Measurements from ENCODE around the gene NELFB. TPM values are rescaled to one million over a fixed set of nuclear protein-coding genes. Genes with fewer than 3 reads are reported as not detected.

Gene NELFB
- total and polyA plus RNA-seq, 9 of the 15 experiments (the other 6 are each of a cell fraction or from before 2014, with no cell fraction given) = 0.24 to 84.0 (median 29.7) TPM

GRCh38 chr9:137250329-137251193 is 4.6 kb upstream of the NELFB start:
- H3K4me1 ChIP-seq (replicated peaks in 1 of 2; ENCODE audit: control insufficient read depth in 2 of 2, insufficient read depth in 2 of 2, low read length in 2 of 2) = peaks cover 7 to 73% of the 10 kb centered on the region in 2 experiments; a peak in 4 of 5 replicates
- no TSS peak for BruUV-seq (replicated peaks)
- no peak overlapping the region for H3K4me3 ChIP-seq
- no peaks in the 10 kb centered on the region for H3K9me1 ChIP-seq (ENCODE audit: control insufficient read depth, insufficient read depth, low read length)
- no peaks in the 10 kb centered on the region; the same call in 1 of the 2 replicates for H4K20me1 ChIP-seq (replicated peaks; ENCODE audit: control insufficient read depth, insufficient read depth, low read length)
- DNase-seq (ENCODE audit: extremely low read depth in 1 of 4, low spot score in 3 of 4) = no peak
- no peaks in the 10 kb centered on the region for H3K27me3 ChIP-seq (ENCODE audit: control insufficient read depth in 2 of 2, insufficient read depth in 2 of 2, low read length in 2 of 2)
- ATAC-seq = no peak
- H3K9ac ChIP-seq (ENCODE audit: insufficient read depth in 1 of 2, low read depth in 2 of 2, low read length in 2 of 2) = peak overlapping the region in 1 of 2 experiments; percentile 85; a peak in 2 of 4 replicates
- H2AFZ ChIP-seq (ENCODE audit: low read depth, low read length) = no peak overlapping the region
- H3K79me2 ChIP-seq (ENCODE audit: control insufficient read depth, insufficient read depth, low read length) = peaks cover 16% of the 10 kb centered on the region
- FAIRE-seq = no peak
- H3K27ac ChIP-seq (ENCODE audit: extremely low read depth, low read depth, low read length) = no peak overlapping the region
- ChIA-PET POLR2A (interaction anchor here (1.2 to 8.3 kb wide), 2 partner anchors 8 to 41 kb away, joined by 4 to 221 read pairs; partner anchors contain the start of gene TUBB4B), CTCF (ENCODE audit: low intra/inter-chr PET ratio) (no interaction called here)
- no peaks in the 10 kb centered on the region for H3K36me3 ChIP-seq (ENCODE audit: control insufficient read depth, insufficient read depth, low read length)
- in situ Hi-C loops (cut with MboI) (no loop called here), intact Hi-C loops (cut with micrococcal nuclease) (no loop called here)
- H3K9me3 ChIP-seq (replicated peaks; ENCODE audit: control insufficient read depth, insufficient read depth, low read depth, low read length) = no peaks in the 10 kb centered on the region
- no peak overlapping the region for H3K4me2 ChIP-seq (ENCODE audit: insufficient read depth, low read length)
- 67% methylated on average over 12 of the region's 18 CpGs for WGBS (ENCODE audit: insufficient coverage, low coverage, missing lambda C conversion rate)
- TF ChIP-seq NFE2 (IDR thresholded peaks at IDR 0.05; ENCODE audit: low read depth) (no peak), IRF9 (tag; IDR thresholded peaks at IDR 0.05) (no peak), ZFP36 (IDR thresholded peaks at IDR 0.05; ENCODE audit: low read depth, low read length, partially characterized antibody) (peak; percentile 62), ZNF449 (CRISPR knock-in tag; IDR thresholded peaks at IDR 0.05) (no peak), U2AF1 (optimal IDR thresholded peaks at IDR 0.05; ENCODE audit: low read depth, low read length) (no peak), THRA (IDR thresholded peaks at IDR 0.05) (no peak), ZBTB7A (IDR thresholded peaks at IDR 0.05; ENCODE audit: borderline replicate concordance, control insufficient read depth, low read depth, low read length) (0 out of 2 replicates have a peak, but pooled peaks have one; percentile 33), HSF4 (CRISPR knock-in tag; IDR thresholded peaks at IDR 0.05; ENCODE audit: borderline replicate concordance) (no peak), NKRF (IDR thresholded peaks at IDR 0.05; ENCODE audit: borderline replicate concordance) (no peak)
